NCI-H82 treated with DMSO at 0.1 percent for 48 hours (cell line): Measurements from ENCODE around the gene MRPL39.
"Not testable (repeated sequence)": the region's sequence is repeated elsewhere in the genome, so short reads cannot be mapped to it uniquely, and the experiment has no call there.

Experiments
- DNase-seq: peaks from one replicate; lab custom pipeline; 2025; ENCODE audit not compliant: unreplicated experiment; lab: John Stamatoyannopoulos, UW

The MRPL39 gene

GRCh38 chr21:25607151-25608043, at the start of gene MRPL39:
Gene MRPL39, minus strand, starts transcription at chr21:25607481. Its CDS starts 6 bp downstream, at chr21:25607475.
- peak; percentile 55 for DNase-seq

GRCh38 chr21:25656412-25656811, 49.1 kb upstream of the MRPL39 start:
- no peak for DNase-seq

DNA sequence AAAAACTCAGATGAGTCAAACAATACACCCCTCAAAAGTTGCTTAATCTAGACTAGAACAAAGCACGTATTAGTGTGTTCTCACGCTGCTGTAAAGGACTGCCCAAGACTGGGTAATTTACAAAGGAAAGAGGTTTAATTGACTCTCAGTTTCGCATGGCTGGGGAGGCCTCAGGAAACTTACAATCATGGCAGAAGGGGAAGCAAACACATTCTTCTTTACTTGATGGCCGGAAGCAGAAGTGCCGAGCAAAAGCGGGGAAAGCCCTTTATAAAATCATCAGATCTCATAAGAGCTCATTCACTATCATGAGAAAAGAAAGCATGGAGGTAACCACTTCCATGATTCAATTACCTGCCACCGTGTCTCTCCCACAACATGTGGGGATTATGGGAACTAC, 41.9 kb upstream of the MRPL39 start:
- no peak for DNase-seq

DNA sequence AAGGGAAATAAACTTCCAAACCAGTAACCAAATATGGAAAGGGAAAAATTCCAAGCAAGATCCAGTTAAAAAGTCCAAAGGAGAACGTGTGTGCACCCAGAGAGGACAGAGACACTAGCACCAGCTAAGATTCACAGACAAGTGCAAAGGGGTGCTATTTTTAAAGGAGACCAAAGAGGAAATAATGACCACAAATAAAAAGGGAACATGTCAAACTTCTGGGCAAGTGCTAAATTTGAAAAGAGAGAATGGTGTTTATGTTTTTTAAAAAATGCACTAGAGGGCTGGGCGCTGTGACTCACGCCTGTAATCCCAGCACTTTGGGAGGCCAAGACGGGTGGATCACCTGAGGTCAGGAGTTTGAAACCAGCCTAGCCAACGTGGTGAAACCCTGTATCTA, 40.4 kb upstream of the MRPL39 start:
- no peak for DNase-seq

- DNase-seq = no peak
These were observed 39.2 kb upstream of the MRPL39 start for GRCh38 chr21:25646474-25646873.

- no peak for DNase-seq
These were observed 36.2 kb upstream of the MRPL39 start for GRCh38 chr21:25643486-25643885.

- no peak for DNase-seq
These were observed 33.6 kb upstream of the MRPL39 start for GRCh38 chr21:25640943-25641292.

GRCh38 chr21:25640202-25640942, 33.1 kb upstream of the MRPL39 start:
- DNase-seq = peak; percentile 83

- peak; percentile 34 for DNase-seq
These were observed 32.4 kb upstream of the MRPL39 start for GRCh38 chr21:25639551-25640201.

DNA sequence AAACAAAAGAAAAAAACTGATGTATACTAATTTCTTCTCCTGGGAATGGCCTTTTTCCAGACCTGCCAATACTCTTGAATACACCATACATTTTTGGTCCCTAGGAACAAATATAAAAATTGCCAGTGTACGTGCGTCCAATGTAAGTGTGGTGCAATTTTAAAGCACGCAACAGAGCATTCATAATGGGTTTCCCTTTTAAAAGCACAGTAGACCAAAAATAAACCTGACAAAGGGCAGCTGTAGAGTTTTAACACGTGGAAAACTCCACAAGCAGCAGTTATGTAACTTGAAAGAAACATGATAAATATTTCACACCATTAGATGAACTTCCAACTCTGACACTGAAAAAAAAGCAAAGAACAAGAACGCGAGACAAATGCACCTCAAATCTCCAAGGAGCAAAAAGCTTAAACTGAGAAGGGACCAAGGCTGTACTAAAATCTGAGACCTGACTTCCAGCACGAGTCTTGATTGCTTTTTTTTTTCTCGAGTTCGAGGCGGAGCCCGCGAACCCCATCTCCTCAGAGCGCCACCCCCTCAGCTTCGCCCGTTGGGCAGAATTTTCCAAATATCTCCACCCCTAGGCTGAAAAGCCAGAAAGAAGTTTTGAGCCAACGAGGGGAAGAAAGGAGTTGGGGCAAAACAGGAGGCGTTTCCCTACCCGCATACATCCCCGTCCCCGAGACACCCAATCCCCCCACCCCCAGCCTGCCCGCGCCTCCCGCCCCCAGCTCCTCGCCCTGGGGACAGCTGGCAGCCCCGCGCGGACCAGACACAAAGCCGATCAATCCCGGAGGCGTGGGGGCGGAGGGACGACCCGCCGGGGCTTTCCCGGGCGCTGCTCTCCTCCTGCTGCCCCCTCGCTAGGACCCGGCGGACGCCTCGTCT, 31.6 kb upstream of the MRPL39 start, which contains the start of gene JAM2:
TSS of gene JAM2 (plus strand) at position 599 of the 891 bp plus-strand sequence. CDS start 564 bp downstream, outside the sequence.
- DNase-seq = peak; percentile 43

- DNase-seq = no peak
These were observed 30.8 kb upstream of the MRPL39 start for GRCh38 chr21:25637851-25638659.

DNA sequence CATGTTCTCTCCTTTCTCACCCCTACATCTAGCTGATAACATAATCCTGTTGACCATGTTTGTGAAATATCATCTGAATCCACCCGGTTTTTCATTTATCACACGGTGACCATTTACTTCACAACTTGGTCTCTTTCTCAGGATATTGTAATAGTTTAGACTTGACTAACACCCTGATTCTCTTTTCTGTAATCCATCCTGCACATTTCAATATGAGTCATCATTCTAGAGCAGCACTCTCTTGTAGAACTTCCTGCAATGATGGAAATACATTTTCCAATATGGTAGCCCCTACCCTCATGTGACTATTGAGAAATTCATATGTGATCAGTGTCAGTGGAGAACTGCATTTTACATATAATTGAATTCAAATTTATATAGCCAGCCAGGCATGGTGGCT, 29.4 kb upstream of the MRPL39 start:
- DNase-seq = no peak

DNA sequence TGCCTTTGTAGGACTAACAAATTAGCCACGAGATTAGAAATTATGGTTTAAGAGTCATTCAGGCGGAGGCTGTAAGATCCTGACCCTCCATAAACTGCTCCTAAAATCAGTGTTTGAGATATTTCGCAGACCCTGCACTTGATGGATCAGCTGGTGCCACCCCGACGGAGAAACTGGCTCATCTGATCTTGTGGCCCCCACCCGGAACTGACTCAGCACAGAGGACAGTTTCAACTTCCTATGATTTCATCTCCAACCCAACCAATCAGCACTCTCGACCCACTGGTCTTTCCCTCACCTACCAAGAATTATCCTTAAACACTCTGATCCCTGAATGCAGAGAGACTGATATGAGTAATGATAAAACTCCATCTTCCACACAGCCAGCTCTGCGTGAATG, 28.0 kb upstream of the MRPL39 start:
- no peak for DNase-seq

DNA sequence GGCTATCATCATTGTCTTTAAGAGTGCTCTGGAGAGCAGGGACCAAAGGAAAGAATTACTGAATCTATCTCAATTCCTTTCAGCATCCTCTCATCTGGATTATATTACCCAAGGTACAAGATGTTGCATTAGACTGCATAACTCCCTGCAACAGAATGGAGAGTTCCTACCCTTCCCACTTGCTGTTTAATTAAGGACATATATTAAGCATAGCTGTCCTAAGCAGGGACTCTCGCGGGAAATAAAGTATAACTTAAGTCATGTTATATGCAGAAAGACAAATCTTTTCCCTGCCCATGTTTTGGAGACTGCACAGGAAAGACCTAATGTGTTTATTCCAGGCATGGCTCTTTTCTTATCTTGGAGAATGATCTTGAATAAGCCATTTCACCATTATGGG, 25.0 kb upstream of the MRPL39 start:
- DNase-seq = no peak

GRCh38 chr21:25626757-25627156, 19.5 kb upstream of the MRPL39 start:
- peak; percentile 31 for DNase-seq

GRCh38 chr21:25625776-25626555, 18.7 kb upstream of the MRPL39 start:
- DNase-seq = not testable (repeated sequence)

DNA sequence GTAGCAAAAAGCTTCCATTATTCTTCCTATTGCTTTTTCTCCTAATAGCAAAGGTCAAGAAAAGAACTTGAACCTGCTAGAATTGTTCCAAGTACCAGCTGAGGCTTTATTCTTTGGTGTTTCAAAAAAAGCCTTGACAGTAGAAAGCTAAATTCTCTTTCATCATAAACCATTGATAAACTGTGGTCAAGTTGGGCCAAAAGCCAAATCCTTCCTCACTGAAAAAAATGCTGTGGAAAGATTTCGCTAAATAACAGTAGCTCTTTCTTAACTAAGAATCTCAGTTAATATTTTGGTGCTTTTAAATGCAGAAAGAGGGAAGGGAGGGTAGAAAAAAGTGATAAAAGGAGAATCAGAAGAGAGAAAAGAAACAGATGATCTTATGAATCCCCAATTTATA, 17.8 kb upstream of the MRPL39 start:
- DNase-seq = no peak

- no peak for DNase-seq
These were observed 17.2 kb upstream of the MRPL39 start for GRCh38 chr21:25624511-25624910.

DNA sequence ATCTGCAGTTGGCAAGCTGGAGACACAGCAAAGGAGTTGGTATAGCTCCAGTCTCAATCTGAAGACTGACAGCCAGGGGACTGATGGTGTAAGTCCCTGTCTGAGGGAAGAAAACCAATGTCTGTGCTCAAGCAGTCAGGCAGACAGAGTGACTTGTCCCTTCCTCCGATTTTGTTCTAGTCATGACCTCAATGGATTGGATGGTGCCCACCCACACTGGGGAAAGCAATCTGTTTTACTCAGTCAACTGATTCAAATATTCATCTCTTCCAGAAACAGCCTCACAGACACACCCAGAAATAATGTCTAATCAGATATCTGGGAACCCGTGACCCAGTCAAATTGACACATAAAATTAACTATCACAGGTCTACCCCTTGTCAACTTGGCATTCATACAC, 11.9 kb upstream of the MRPL39 start:
- DNase-seq = no peak
